HG02884 (cell line): ENCODE results near the gene SPI1.

Experiments used
- ATAC-seq: cut with Tn5 transposase; IDR thresholded peaks from one replicate; pipeline ENCODE4 v1.9.1; 2021; ENCODE audit warnings: mild to moderate bottlenecking, moderate library complexity; ENCODE audit not compliant: unreplicated experiment

Gene SPI1

GRCh38 chr11:47407746-47408590, 29.6 kb upstream of the SPI1 start, which contains the start of gene SLC39A13:
Gene SLC39A13 (plus strand): TSS chr11:47408590. CDS start chr11:47410095, 1,505 bp downstream.
- peak; percentile 78 for ATAC-seq

- no peak for ATAC-seq
Observed at GRCh38 chr11:47406896-47407745, 28.8 kb upstream of the SPI1 start.

GRCh38 chr11:47403571-47403970, 25.2 kb upstream of the SPI1 start:
- ATAC-seq, result no peak

- no peak for ATAC-seq
Observed at GRCh38 chr11:47403135-47403534, 24.8 kb upstream of the SPI1 start.

DNA sequence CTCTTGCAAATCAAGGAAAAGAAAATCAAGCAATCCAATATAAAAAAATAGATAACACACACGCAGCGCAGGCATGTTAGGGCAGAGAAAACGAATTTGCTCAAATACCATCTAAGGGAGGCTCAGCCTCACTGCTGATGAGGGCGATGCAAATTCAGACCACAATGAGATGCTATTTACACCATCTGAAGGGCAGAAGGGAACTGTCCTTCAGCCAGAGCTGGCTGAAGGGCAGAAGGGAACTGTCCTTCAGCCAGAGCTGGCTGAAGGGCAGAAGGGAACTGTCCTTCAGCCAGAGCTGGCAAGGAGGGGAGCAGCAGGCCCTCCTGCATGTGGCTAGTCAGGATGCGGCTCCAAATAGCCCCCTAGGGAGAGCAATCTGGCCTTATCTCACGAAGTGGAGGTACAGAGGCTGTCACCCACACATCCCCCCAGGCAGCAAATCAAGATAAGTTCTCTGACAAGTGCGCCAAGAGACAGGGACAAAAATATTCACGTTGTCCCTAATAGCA, 22.5 kb upstream of the SPI1 start:
- peak; percentile 59 for ATAC-seq

DNA sequence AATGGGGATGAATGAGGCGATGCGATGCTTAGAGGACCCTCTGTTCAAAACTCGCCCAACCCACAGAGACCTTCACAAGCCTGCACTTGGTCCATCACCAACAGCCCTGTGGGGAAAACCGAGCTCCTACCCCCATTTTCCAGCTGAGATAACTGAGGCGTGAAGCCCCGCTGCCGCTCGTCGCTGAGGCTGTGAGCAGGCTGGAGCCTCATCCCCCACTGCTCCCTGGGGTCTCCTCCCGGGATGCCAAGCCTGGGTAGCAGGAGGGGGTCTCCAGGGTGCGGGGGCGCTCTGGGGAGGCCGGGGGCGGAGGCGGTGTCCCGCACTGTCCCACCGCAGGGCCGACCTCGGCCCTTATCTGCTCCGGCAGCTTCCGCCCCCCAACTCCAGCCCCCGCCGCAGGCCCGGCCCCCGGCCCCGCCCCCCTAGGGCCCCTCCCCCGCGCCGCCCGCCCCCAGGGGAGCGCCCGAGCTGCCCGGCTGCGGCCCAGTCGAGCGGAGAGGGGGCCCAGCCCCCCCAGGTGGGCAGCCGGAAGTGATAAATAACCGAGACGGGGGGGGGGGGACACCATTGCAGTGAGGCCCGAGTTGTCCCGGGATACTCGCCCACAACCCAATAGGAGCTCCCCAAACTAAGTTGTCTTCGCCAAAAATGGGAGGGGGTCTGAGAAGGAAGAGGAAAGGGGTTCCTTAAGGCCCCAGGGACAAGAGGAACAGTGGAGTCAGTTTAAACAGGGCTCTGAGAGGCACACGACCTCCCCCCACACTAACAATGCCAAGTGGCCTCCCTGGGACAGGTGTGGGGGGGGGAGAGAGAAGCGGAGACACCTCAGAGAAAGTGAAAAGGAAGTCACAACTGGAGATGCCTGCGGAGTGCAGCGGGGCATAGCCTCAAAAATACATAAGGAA, 21.8 kb upstream of the SPI1 start:
- peak; percentile 27 for ATAC-seq

- no peak for ATAC-seq
Observed at GRCh38 chr11:47398551-47398950, 20.2 kb upstream of the SPI1 start.

- no peak for ATAC-seq
Observed at GRCh38 chr11:47398011-47398410, 19.7 kb upstream of the SPI1 start.

DNA sequence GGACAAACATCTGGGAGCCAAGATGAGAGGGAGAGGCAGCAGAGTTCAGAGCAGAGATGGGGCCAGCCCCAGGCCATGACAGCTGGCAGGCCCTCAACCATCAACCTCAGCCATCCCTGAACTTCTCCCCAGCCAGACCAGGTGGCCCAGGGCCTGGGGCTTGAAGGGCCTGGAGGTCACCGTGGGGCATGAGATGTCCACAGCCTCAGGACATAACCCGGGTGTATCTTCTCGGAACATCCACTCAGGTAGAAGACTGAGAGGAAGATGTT, 17.6 kb upstream of the SPI1 start:
- no peak for ATAC-seq

DNA sequence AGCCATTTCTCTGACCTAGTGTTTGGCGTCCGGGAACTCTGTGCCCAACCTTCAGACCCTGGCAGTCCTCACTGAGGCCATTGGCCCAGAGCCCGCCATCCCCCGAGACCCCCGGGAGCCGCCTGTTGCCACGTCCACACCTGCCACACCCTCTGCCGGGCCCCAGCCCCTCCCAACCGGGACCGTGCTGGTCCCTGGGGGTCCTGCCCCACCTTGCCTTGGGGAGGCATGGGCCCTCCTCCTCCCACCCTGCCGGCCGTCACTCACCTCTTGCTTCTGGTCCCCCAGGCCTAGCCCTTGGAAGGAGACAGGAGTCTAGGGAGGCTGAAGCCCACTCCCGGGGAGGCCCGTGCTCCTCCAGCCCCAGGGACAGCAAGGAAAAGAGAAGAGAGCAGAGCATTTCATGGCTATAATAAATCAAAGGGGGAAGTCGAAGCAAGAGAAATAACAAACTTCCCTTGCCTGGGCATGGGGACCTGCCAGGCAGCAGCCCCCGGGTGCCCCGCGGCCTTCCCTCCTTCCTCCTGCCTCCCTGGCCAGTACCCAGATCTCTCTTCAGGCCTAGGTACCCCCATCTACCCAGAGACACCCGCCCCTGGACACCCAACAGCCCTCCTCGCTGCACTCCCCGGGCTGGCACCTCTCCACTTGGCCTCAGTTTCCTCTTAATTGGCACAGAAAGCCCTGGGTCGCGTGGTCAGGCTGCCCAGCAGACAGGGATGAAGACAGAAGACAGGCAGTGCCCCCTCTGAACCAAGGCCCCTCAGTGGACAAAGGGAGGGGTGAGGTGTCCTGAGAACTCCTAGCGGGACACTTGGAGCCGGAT, 17.1 kb upstream of the SPI1 start:
- ATAC-seq, result no peak

DNA sequence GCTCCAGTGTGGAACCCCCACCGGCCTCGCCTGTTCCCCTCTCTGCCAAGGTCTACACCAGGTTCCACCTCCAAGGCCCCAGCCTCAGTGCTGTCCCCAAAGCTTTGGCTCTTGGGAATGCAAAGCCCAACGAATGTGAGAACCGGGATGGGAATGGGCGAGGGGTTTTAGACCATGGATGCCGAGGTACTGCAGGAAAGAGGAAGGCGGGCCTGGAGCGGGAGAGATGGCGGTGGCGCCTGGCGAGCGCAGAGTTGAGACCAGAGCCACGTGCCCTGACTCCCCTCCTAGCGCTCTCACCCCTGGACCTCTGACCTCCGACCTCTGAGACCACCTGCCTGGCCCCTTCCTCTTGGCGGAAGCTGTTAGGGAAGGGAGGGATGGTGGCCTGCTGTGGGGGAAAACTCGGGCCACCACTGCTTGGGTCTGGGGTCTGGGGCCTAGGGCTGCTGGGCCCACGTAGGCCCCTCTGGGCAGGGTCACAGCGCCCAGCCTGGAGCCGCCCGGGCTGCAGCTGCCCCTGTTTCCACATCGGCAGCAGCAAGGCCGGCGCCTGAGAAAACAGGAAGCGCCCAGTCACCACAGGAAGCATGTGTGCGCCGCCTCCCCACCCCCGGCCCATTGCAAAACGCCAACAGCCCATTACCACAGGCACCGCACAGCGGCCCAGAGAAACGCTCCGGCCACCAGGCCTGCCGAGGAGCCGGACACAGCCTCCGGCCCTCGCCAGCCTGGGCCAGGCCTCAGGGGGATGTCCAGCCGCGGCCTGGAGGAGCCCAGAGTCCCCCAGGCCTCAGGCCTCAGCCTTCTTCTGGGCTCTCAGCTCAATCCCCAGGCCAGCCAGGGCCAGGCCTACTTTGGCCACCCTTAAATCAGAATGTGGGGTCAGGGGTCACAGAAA, 16.2 kb upstream of the SPI1 start:
- ATAC-seq, result no peak

DNA sequence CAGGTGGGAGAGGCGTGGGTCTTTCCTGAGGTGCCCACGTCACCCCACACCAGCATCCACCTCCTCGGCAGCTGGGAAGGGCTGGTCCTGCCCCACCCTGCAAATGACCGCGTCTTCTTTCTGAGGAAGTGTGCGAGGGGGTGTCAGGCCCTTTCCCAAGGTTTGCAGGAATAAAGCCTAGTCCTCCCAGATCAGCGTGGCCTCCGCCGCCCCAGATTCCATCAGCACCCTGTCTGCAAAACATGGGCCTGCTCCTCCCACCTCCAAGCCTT, 15.6 kb upstream of the SPI1 start:
- ATAC-seq, result no peak

DNA sequence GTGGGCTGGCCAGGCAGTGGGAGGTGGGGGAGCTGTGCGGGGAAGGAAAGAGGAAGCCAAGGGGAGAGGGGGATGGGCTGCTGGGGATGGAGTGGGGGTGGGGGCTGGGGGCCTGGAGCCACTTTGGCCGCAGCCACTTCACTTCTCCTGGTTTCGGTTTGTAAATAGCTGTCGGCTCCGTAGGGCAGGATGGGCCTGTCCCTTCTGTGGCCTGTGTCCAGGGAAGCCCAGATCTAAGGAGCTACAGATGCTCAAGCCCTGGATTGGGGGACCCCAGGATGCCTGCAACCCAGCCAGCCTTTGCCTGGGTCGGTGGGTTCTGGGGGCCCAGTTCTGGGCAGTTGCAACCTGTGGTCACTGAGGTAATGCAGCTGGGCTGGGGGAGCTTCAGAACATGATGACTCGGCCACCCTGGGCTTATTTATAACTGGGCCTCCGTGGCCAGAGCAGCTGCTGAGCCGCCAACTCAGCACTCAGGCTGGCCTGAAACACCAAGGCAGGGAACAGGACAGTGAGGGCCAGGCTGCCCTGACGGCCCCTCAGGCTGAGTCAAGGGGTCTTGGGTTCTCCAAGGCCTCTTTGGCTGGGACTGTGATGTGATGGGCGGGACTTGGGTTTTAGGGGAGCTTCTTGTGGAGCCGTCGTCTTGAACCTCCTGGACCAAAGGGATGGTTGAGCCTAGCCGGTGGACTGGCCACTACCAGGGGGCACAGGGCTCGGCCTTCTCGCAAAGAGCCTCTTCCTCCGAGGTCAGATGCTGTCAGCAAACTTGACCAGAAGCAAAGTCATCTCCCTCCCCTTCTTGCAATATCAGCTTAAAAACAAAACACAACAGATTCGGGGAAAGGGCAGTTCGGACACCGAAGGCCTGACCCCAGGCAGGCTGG, 15.1 kb upstream of the SPI1 start:
- no peak for ATAC-seq

DNA sequence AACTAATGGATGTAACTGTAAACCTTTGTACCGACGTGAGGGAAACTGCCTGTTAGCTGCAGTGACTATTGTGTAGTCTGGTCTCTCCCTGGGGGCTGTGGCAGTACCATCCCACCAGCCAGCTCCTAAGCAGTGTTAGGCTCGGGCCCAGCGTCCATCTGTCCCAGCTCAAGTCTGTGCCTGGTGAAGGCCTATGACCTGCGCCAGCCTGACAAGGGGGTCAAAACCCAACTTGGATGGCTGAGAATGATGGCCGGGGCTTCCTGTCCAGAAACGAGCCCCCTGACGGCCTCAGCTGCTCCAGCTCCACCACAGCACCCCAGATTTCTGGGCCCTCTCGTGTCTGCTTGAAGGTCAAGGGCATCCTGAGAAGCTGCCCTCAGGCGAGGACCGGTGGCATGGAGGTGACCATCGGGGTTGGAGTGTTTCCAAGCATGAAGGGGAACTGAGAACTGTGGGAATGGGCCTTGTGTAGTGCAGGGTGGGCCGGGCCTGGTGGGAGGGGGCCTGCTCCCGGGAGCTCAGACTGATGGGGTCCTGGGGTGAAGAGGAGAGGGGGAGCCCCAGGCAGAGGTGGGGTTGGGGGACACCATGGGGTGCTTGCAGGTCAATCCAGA, 14.3 kb upstream of the SPI1 start:
- no peak for ATAC-seq

DNA sequence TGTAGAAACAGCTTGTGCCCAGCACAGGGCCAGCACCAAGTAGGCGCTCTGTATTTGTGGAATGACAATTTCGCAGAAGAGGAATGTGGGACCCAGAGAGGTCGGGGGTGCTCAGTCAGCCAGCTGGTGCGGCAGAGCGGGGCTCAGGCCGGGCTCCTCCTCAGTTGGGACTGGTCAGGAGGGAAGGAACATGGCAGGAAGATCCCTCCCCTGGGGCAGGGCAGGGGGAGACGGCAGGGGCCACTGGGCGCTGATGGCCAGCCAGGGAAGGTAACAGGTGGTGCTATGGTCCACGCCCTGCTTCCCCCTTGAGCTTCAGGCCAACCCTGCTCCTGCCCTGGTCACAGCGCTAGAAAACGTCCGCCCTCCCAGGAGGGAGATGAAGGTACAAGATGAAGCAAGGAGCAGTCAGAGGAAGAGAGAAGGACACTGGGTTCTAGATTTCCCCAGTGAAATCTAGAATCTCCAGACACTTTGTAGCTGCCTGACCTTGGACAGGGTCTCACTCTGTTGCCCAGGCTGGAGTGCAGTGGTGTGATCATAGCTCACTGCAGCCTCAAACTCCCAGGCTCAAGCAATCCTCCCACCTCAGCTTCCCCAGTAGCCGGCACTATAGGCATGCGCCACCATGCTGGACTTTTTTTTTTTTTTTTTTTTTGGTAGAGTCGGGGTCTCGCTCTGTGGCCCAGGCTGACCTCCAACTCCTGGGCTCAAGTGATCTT, 13.5 kb upstream of the SPI1 start:
- no peak for ATAC-seq

GRCh38 chr11:47391077-47391583, 12.8 kb upstream of the SPI1 start:
- ATAC-seq, result no peak

DNA sequence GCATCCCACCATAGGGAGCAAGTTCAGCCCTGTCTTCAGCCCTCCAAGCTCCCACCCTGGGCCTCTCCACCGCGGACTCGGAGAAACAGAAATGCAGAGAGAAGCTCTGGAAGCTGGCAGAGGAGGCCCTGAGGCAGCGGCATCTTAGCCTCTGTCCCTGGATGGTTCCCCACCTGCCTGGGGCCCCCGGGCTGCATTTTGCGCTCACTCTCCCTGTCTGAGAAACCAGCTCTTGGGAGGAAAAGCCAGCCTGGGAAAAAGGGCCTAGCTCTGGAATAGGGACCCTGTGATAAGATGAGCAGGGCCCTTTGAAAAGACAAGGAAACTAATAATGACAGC, 12.0 kb upstream of the SPI1 start:
- ATAC-seq, result no peak
